Colonic mucosa (tissue), 4 donors: Measurements from ENCODE around the gene PLXNB2. TPM values are rescaled to one million over a fixed set of nuclear protein-coding genes. Genes with fewer than 3 reads are reported as not detected.

Experiments used
- DNase-seq: peaks from one replicate; pipeline ENCODE4 v3.0.0-alpha.2; 2020
- H3K27ac ChIP-seq: fragments of 200-600 bp; one replicate; pipeline ENCODE4 v1.8.0; 2021
- H3K27me3 ChIP-seq: fragments of 200-600 bp; one replicate; pipeline ENCODE4 v1.8.0; 2021
- H3K36me3 ChIP-seq: fragments of 200-600 bp; one replicate; pipeline ENCODE4 v1.8.0; 2021
- H3K4me1 ChIP-seq: fragments of 200-600 bp; one replicate; pipeline ENCODE4 v1.8.0; 2021; ENCODE audit warnings: mild to moderate bottlenecking
- H3K4me3 ChIP-seq: fragments of 200-600 bp; one replicate; pipeline ENCODE4 v1.8.0; 2021
- H3K9ac ChIP-seq, 2 donors: one replicate each; pipeline ENCODE4 v1.7.0; 2013; ENCODE audit warnings: control low read depth in 2 of 2, low read depth in 2 of 2, low read length in 2 of 2
- H3K9me3 ChIP-seq: fragments of 200-600 bp; one replicate; pipeline ENCODE4 v1.8.0; 2021
- intact Hi-C: fragments of 100-400 bp; cut with DNase I; formaldehyde crosslinking; loops from one replicate; pipeline ENCODE4 v1.14.1; 2022
- total RNA-seq, 2 donors: library from RNA; stranded (reverse); fragmentation: NEBNext Ultra II Directional in 1 of 2; extraction: Animal tissue kit (Norgen Biotek cat#: 25700) in 1 of 2; gene quantifications; one replicate each; pipeline ENCODE4 v1.2.1, GENCODE V29; 2021
- TF ChIP-seq, protein P1 (sequence below): fragments of 200-600 bp; IDR thresholded peaks from one replicate; pipeline ENCODE4 v1.8.0; 2022; ENCODE audit warnings: antibody characterized with exemption, mild to moderate bottlenecking
- donor health status: healthy.
- donor health status: DM: no; HTN: no; CAD: no.
- donor health status: DM: no; HTN: no; CAD: no.

The PLXNB2 gene
- total RNA-seq, 2 donors from 2014 or later: 270 to 339 TPM

DNA sequence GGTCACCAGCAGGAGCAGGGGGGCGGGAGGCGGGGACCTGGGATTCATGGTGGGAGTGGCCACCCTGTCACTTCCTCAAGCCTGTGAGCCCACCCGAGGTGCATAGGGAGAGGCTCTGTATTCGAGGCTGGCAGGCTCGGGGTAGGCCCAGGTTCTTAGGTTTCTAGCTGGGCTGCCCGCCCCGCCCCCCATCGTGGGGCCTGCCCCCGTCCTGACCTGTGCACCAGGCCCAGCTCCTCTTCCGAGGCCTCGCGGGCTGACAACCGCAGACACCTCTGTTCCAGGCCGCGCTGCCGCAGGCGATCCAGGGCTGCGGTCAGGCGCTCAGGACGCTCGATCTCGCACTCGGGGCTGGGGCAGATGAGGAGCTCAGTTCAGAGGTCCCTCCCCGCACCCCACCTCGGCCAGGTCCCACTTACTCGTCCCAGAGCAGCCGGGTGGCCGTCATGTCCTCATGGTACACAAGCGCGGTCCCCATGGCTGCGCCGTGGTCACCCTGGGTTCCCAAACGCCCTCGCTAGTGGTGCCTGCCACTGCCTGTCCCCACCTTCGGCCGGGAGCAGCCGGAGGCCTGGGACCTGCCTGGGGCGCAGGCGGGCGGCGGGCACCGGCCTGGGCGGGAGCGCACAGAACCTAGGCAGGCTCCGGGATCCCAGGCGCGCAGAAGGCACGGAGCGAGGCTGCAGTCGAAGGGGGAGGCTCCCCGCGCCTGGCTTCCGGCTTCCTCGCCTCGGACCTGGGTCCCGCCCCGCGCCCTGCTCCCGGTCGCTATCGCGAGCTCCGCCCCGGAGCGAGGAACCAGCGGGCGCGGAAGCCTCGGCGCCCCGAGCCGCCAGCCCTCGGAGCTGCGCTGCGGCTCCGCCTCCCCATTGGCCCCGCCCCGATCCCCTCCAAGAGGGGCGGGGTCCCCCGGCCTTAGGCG, 56.6 kb downstream of the PLXNB2 start, which contains the start of gene HDAC10:
HDAC10 (minus strand) TSS at position 711 of the 922 bp plus-strand sequence; CDS start at position 478, 233 bp downstream.
- H3K9ac ChIP-seq: peak within 1 kb of the TSS; percentile 89 to 91
- peak; percentile 90 for DNase-seq
- H3K4me1 ChIP-seq: peaks cover 23% of the 10 kb centered on the region
- intact Hi-C loops: loop anchor here (5.0 to 10.0 kb wide), 2 partner anchors 91 to 254 kb away; partner anchors contain the start of genes LMF2, NCAPH2 and PPP6R2
- TF ChIP-seq, protein P1, sequence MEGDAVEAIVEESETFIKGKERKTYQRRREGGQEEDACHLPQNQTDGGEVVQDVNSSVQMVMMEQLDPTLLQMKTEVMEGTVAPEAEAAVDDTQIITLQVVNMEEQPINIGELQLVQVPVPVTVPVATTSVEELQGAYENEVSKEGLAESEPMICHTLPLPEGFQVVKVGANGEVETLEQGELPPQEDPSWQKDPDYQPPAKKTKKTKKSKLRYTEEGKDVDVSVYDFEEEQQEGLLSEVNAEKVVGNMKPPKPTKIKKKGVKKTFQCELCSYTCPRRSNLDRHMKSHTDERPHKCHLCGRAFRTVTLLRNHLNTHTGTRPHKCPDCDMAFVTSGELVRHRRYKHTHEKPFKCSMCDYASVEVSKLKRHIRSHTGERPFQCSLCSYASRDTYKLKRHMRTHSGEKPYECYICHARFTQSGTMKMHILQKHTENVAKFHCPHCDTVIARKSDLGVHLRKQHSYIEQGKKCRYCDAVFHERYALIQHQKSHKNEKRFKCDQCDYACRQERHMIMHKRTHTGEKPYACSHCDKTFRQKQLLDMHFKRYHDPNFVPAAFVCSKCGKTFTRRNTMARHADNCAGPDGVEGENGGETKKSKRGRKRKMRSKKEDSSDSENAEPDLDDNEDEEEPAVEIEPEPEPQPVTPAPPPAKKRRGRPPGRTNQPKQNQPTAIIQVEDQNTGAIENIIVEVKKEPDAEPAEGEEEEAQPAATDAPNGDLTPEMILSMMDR: no peak
- no peaks in the 10 kb centered on the region for H3K27me3 ChIP-seq
- H3K27ac ChIP-seq: peak within 1 kb of the TSS; percentile 47
- H3K9me3 ChIP-seq: no peaks in the 10 kb centered on the region
- peak within 1 kb of the TSS; percentile 90 for H3K4me3 ChIP-seq
- no peaks in the 10 kb centered on the region for H3K36me3 ChIP-seq

DNA sequence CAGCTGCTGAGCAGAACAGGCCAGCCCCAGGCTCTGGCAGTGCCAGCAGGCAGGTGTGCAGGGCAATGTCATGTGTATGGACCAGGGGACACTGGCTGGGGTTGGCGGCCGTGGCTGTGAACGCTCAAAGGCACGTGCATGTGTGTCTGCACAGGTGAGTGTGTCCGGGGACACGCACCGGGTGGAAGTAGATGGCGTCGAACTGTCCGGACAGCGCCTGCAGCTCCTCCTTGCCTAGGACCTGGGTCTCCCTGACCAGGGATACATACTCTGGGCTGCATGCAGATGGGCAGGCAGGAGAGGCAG, 57.2 kb downstream of the PLXNB2 start:
- TF ChIP-seq, protein P1: no peak
- Histone ChIP-seq H3K27ac (no peak overlapping the region), H3K9me3 (no peaks in the 10 kb centered on the region), H3K4me1 (peaks cover 28% of the 10 kb centered on the region), H3K36me3 (no peaks in the 10 kb centered on the region), H3K4me3 (peak overlapping the region; percentile 90), H3K9ac (peak overlapping the region; percentile 89 to 91), H3K27me3 (no peaks in the 10 kb centered on the region)
- DNase-seq: no peak
- intact Hi-C loops: loop anchor here (5.0 to 10.0 kb wide), 2 partner anchors 92 to 255 kb away; partner anchors contain the start of genes LMF2, NCAPH2 and PPP6R2

DNA sequence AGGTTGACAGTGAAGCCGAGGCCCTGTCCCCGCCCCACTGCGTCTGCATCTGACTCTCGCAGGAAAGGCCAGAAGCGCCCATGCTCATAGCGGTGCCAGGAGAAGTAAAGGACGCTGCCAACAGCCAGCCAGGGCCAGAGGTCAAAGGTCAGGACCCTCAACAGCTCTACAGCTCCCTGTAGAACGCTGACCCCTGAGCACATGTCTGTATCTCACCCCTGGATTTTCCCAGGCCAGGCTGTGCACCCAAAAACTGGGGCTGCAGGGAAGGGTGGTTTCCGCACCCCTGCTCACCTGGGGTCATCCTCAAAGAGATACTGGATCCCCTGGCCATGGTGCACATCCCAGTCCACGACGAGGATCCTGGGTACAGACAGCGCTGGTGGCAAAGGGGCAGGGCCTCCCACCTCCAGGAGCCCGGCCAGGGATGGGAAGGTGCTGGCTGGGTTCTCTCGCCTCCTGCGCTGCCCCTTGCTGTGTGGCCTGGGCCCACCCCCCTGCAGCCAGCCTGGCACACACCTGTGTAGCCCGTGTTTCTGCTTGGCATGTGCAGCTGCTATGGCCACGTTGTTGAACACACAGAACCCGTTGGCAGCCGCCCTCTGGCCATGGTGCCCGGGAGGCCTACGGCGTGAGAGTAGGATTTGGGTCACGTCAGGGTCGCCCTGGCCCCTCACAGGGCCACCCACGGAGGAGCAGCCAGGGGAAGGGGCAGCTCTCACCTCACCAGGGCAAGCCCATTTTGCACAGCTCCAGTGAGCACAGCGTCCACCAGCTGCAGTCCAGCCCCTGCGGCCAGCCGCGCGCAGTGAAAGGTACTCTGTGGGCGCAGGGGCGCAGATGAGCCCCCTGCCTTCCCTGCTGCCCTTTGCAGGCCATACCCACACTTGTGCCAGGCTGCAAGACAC, 57.9 kb downstream of the PLXNB2 start:
- no peaks in the 10 kb centered on the region for H3K9me3 ChIP-seq
- no peak overlapping the region for H3K27ac ChIP-seq
- H3K4me1 ChIP-seq: peaks cover 28% of the 10 kb centered on the region
- no peaks in the 10 kb centered on the region for H3K27me3 ChIP-seq
- TF ChIP-seq, protein P1: no peak
- peak overlapping the region; percentile 90 for H3K4me3 ChIP-seq
- intact Hi-C loops: loop anchor here (5.0 to 10.0 kb wide), 2 partner anchors 93 to 255 kb away; partner anchors contain the start of genes LMF2, NCAPH2 and PPP6R2
- H3K36me3 ChIP-seq: no peaks in the 10 kb centered on the region
- no peak for DNase-seq
- peak overlapping the region in 1 of 2 donors; percentile 91 for H3K9ac ChIP-seq

DNA sequence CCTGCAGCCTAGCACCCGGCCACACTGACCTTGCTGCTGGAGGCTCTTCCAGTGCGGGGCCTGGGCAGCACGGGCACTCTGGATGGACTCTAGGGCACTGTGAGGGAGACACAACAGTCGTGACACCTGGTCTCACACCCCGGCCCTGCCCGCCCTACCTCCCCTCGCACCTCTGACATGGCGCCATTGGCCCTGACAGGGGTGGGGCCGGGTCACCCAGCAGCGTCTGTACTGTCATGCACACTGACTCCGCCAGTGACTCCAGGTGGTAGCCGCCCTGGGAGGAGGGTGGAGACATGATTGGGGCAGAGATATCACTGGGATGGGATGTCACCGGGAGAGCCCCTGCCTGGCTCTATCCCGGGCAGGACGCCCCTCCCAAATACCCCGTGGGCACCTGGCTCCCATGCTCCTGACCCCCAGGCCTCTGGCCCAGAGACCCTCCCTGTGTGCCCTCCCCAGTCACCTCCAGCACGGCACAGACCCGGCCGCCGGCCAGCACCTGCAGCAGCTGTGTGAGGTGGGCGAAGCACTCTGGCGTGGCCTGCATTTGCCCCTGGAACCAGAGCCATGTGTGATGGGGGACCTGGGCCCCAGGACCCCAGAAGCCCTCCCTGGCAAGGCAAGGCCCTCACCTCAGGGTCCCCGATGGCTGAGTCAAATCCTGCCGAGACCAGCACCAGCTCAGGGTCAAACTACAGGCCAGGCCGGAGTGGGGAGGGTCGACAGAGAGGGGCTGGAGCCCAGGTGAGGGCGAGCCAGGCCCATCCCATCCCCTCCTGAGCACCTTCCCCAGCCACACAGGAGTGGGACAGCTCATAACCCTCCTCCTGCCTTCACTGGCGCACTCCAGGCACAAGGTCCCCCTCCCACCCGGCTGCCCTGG, 59.0 kb downstream of the PLXNB2 start:
- Histone ChIP-seq H3K27ac (no peak overlapping the region), H3K27me3 (no peaks in the 10 kb centered on the region), H3K4me3 (no peak overlapping the region), H3K36me3 (no peaks in the 10 kb centered on the region), H3K9ac (no peak overlapping the region), H3K4me1 (peaks cover 32% of the 10 kb centered on the region), H3K9me3 (no peaks in the 10 kb centered on the region)
- intact Hi-C loops: no loop called here
- no peak for DNase-seq
- TF ChIP-seq, protein P1: no peak
